OCI-LY3 (cell line): Measurements from ENCODE around the gene KIF27.
A peak's percentile ranks its signal among the peaks of the same experiment; 100 is the strongest.

ENCODE experiments used
- CTCF ChIP-seq: fragments of 200-600, 300-600 bp; sonication (generic); IDR thresholded peaks from 2 replicates; pipeline ENCODE4 v1.5.1; 2014; ENCODE audit warnings: antibody characterized with exemption, low read length, low read depth
- EZH2phosphoT487 ChIP-seq: fragments of 200-600 bp; shearing (Covaris generic); IDR thresholded peaks from 2 replicates; pipeline ENCODE4 v1.6.1; 2018; ENCODE audit warnings: antibody characterized with exemption, mixed run types, low read depth

GRCh38 chr9:83920469-83920926, 734 bp downstream of the KIF27 start:
- TF ChIP-seq CTCF: peak; percentile 60; the same call in 1 of the 2 replicates
- no peak for TF ChIP-seq EZH2phosphoT487
